Activated naive CD4-positive, alpha-beta T cell treated with anti-CD3 and anti-CD28 coated beads for 36 hours (primary cell): Measurements from ENCODE around the gene MMP25. TPM values are rescaled to one million over a fixed set of nuclear protein-coding genes. Genes with fewer than 3 reads are reported as not detected.

Experiments used
- CTCF ChIA-PET: fragments of 350-600 bp; sonication (Branson Sonifier 250); formaldehyde crosslinking; loops from one replicate; lab custom pipeline; 2021; ENCODE audit warnings: antibody characterized with exemption; lab: Charles Lee
- DNase-seq: peaks from one replicate; pipeline ENCODE4 v3.0.0-alpha.2; 2020
- H3K27ac Mint-ChIP-seq: one replicate; pipeline ENCODE4 v1.8.0; 2021; ENCODE audit warnings: mild to moderate bottlenecking, mixed read lengths
- H3K27me3 Mint-ChIP-seq: one replicate; pipeline ENCODE4 v1.8.0; 2021; ENCODE audit warnings: low read depth, mixed read lengths
- H3K36me3 Mint-ChIP-seq: one replicate; pipeline ENCODE4 v1.8.0; 2021; ENCODE audit warnings: low read depth, mixed read lengths
- H3K4me1 Mint-ChIP-seq: one replicate; pipeline ENCODE4 v1.8.0; 2021; ENCODE audit warnings: low read depth, mixed read lengths
- H3K4me3 Mint-ChIP-seq: one replicate; pipeline ENCODE4 v1.8.0; 2021; ENCODE audit warnings: mild to moderate bottlenecking, moderate library complexity, mixed read lengths
- H3K9me3 Mint-ChIP-seq: one replicate; pipeline ENCODE4 v1.8.0; 2021; ENCODE audit warnings: mixed read lengths
- intact Hi-C: fragments of 100-400 bp; cut with micrococcal nuclease; formaldehyde crosslinking; loops from one replicate; pipeline ENCODE4 v1.15.1; 2023
- total RNA-seq, 2 experiments: library from RNA; stranded (reverse); gene quantifications; one replicate each; pipeline ENCODE4 v1.2.3, GENCODE V29; 2021

MMP25 gene
- total RNA-seq, 2 experiments from 2014 or later, result 0.29 to 0.37 TPM

DNA sequence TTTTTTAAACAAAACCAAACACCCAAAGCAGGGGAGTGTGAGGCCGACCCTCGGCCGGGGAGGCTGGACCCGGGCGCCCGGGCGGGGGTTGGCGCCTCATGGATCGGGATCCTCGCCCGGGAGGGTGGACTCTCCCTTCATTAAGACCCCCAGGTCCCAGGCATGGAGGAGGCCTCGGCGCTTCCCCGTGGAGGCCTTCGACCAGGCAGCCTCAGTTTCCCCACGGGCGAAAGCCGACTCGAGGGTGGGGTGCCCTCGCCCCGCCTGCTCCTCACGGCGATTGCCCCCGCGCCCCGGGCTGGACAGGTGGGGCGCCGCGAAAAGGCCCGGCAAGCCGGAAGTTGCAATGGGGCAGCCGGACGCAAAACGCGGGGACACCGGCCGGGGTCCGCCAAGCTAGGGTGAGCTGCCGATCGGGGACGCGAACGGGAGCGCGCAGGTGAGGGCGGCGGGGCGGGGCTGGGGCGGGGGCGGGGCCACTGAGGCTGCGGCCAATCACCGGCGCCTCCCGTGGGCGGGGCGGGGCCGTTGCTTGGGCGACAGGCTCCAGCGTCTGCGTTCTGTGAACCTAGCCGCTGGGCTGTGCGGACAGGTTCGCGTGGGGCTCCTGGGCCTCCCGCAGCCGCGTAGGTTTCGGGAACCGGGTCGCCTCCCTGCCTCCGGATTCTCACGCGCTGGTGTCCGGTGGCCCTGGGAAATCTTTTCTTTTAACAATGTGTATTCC, 60.0 kb downstream of the MMP25 start:
- CTCF ChIA-PET, result interaction anchor here (0.5 to 4.0 kb wide), 7 partner anchors 10 to 233 kb away, joined by 3 to 24 read pairs (median 4); no protein-coding TSS in a partner anchor
- H3K36me3 Mint-ChIP-seq, result no peaks in the 10 kb centered on the region
- H3K9me3 Mint-ChIP-seq, result no peaks in the 10 kb centered on the region
- intact Hi-C loops, result no loop called here
- H3K4me1 Mint-ChIP-seq, result peaks cover 24% of the 10 kb centered on the region
- peak; percentile 93 for DNase-seq
- peak overlapping the region; percentile 81 for H3K4me3 Mint-ChIP-seq
- peak overlapping the region; percentile 90 for H3K27ac Mint-ChIP-seq
- H3K27me3 Mint-ChIP-seq, result no peaks in the 10 kb centered on the region

Other genes with a start within 250 kb of the MMP25 start
- not detected for gene PRSS41, start 248.1 kb upstream of the MMP25 start, total RNA-seq
- 1 to 10 TPM; 3.3 to 4.1 TPM for gene PRSS21, start 229.3 kb upstream of the MMP25 start, total RNA-seq
- gene ZG16B, start 216.3 kb upstream of the MMP25 start, total RNA-seq, result under 1 TPM; 0.22 to 0.64 TPM
- gene PRSS22, start 188.4 kb upstream of the MMP25 start, total RNA-seq, result not detected
- 10 to 100 TPM; 12.7 to 15.2 TPM for gene FLYWCH2, start 163.3 kb upstream of the MMP25 start, total RNA-seq
- gene FLYWCH1, start 134.6 kb upstream of the MMP25 start, total RNA-seq, result 10 to 100 TPM; 33.5 to 35.4 TPM
- gene KREMEN2, start 82.3 kb upstream of the MMP25 start, total RNA-seq, result not detected
- gene PAQR4, start 77.2 kb upstream of the MMP25 start, total RNA-seq, result 10 to 100 TPM; 25.8 to 28.2 TPM
- gene PKMYT1, start 66.1 kb upstream of the MMP25 start, total RNA-seq, result 100 to 1,000 TPM; 128 to 136 TPM
- gene CLDN9, start 33.6 kb upstream of the MMP25 start, total RNA-seq, result not detected
- gene CLDN6, start 28.4 kb upstream of the MMP25 start, total RNA-seq, result not detected
- under 1 TPM; 0.88 to 0.96 TPM for gene TNFRSF12A, start 26.2 kb upstream of the MMP25 start, total RNA-seq
- gene HCFC1R1, start 22.6 kb upstream of the MMP25 start, total RNA-seq, result 10 to 100 TPM; 22.6 to 26.8 TPM
- gene THOC6, start 22.5 kb upstream of the MMP25 start, total RNA-seq, result 10 to 100 TPM; 40.6 to 41.0 TPM
- not detected for gene BICDL2, start 9.6 kb upstream of the MMP25 start, total RNA-seq
- 100 to 1,000 TPM; 964 to 991 TPM for gene IL32, start 19.1 kb downstream of the MMP25 start, total RNA-seq
- gene ZSCAN10, start 52.7 kb downstream of the MMP25 start, total RNA-seq, result under 1 TPM in 1 of 2 experiments, not detected in 1; 0.26 TPM
- gene ZNF205, start 66.0 kb downstream of the MMP25 start, total RNA-seq, result under 1 TPM in 1 of 2 experiments, not detected in 1; 0.25 TPM
- 1 to 10 TPM; 6.1 to 6.5 TPM for gene ZNF213, start 88.5 kb downstream of the MMP25 start, total RNA-seq
- not detected for gene OR1F1, start 141.6 kb downstream of the MMP25 start, total RNA-seq
- 10 to 100 TPM in 1 of 2 experiments, 1 to 10 TPM in 1; 9.7 to 10.1 TPM for gene ZNF200, start 188.6 kb downstream of the MMP25 start, total RNA-seq
- under 1 TPM; 0.07 TPM for gene MEFV, start 210.1 kb downstream of the MMP25 start, total RNA-seq
- gene ZNF263, start 236.9 kb downstream of the MMP25 start, total RNA-seq, result 10 to 100 TPM in 1 of 2 experiments, 1 to 10 TPM in 1; 9.1 to 12.2 TPM